Ectodermal cell (in vitro differentiated cells): ENCODE results near the gene GPATCH1.

Experiments
- H3K27ac ChIP-seq: 2 replicates; pipeline ENCODE4 v1.7.0; 2013; ENCODE audit warnings: mild to moderate bottlenecking, low read depth, low read length; ENCODE audit not compliant: insufficient read depth, poor library complexity, severe bottlenecking
- H3K27me3 ChIP-seq: 2 replicates; pipeline ENCODE4 v1.7.0; 2013; ENCODE audit warnings: mild to moderate bottlenecking, low read length; ENCODE audit not compliant: insufficient read depth, control insufficient read depth, poor library complexity, severe bottlenecking
- H3K36me3 ChIP-seq: one replicate; pipeline ENCODE4 v1.7.0; 2013; ENCODE audit warnings: low read length; ENCODE audit not compliant: control insufficient read depth, insufficient read depth
- H3K4me1 ChIP-seq: one replicate; pipeline ENCODE4 v1.7.0; 2013; ENCODE audit warnings: low read length; ENCODE audit not compliant: control insufficient read depth, insufficient read depth
- H3K4me3 ChIP-seq: 2 replicates; pipeline ENCODE4 v1.7.0; 2013; ENCODE audit warnings: low read depth, low read length, control low read depth; ENCODE audit not compliant: insufficient read depth
- H3K9me3 ChIP-seq: 2 replicates; pipeline ENCODE4 v1.7.0; 2013; ENCODE audit warnings: mild to moderate bottlenecking, low read length, moderate library complexity; ENCODE audit not compliant: control insufficient read depth
- WGBS, 2 experiments: methylation state at CpG; one replicate each; pipeline ENCODE4 v1.1.7; 2013; ENCODE audit warnings: missing lambda C conversion rate in 2 of 2; 5-methylcytosine and 5-hydroxymethylcytosine counted together

The GPATCH1 gene

DNA sequence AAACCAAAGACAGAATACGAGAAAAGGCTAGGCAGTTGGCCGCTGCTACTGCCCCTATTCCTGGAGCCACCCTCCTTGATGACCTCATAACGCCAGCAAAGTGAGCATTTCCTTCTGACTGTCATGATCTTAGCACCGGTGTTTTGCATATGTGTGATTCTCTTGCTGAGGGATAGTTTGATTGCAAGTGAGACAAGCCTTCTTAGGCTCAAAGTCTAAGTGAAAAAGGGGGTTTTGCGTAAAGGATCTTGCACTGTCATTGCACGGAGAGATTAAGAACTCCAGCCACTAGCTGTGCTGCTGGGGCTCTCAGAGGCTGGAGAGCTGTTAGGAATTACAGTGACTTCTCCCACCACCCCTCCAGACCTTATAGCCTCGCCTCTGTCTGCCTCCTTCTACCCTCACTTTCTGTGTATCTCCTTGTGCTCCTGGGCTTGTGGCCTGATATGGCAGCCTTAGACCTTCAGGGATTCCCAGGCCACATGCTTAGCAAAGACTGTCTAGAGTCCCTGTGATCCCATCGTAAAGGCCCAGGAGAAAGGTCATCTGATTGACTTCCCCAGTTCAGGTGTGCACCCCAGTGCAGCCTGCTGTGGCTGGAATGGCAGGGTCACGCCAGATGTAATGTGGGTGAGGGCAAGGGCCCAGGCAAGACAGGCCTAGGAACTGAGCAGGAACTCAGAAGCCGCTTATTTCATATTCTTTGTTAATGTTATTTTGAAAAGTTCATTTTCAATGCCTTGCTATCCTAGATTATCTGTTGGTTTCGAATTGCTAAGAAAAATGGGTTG, 12.6 kb downstream of the GPATCH1 start:
- 92 to 96% methylated on average over 11 of the region's 11 CpGs for WGBS, 2 experiments
- Histone ChIP-seq H3K9me3 (no peaks in the 10 kb centered on the region), H3K27ac (no peak overlapping the region), H3K27me3 (no peaks in the 10 kb centered on the region), H3K4me1 (no peaks in the 10 kb centered on the region), H3K36me3 (peaks cover 19% of the 10 kb centered on the region), H3K4me3 (no peak overlapping the region)

DNA sequence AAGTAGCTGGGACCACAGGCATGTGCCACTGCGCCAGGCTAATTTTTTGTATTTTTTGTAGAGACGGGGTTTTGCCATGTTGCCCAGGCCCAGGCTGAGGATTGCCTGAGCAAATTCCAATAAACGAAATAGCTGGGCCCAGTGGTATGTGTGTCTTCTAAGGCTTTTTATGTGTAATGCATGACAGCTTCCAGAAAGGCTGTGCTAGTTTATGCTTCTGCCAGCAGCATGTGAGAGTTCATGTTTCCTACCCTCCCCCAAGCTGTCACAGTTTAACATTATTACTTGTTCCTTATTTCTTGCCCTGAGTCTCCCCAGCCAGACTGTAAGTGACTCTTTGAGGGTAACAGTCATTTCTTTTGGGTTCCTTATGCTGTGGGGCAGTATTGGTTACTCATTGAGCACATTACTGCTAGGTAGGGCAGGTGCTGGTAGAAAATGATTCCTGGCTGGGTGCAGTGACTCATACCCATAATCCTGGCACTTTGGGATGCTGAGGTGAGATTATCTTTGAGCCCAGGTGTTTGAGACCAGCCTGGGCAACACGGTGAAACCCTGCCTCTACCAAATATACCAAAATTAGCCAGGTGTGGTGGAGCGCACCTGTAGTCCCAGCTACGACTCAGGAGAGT, 13.6 kb downstream of the GPATCH1 start:
- Histone ChIP-seq H3K4me3 (no peak overlapping the region), H3K4me1 (no peaks in the 10 kb centered on the region), H3K27me3 (no peaks in the 10 kb centered on the region), H3K9me3 (no peaks in the 10 kb centered on the region), H3K36me3 (peaks cover 20% of the 10 kb centered on the region), H3K27ac (no peak overlapping the region)
- WGBS, 2 experiments, result 94% methylated on average over 6 of the region's 6 CpGs

DNA sequence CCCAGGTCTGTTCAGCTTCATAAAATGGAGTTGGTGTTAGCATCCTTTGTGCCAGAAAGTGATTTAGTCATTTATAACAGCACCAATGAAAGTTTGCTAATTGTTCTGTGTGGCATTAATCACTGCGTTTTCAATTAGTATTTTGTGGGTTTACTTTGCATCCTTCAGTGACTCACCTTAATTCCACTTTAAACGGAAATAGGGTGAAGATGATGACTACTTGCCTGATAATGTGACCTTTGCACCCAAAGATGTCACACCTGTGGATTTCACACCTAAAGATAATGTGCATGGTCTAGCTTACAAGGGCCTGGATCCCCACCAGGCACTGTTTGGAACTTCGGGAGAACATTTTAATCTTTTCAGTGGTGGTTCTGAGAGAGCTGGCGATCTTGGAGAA, 15.0 kb downstream of the GPATCH1 start:
- WGBS, 2 experiments, result 95 to 96% methylated on average over 4 of the region's 4 CpGs
- Histone ChIP-seq H3K9me3 (no peaks in the 10 kb centered on the region), H3K36me3 (peaks cover 16% of the 10 kb centered on the region), H3K4me3 (no peak overlapping the region), H3K27ac (no peak overlapping the region), H3K4me1 (no peaks in the 10 kb centered on the region), H3K27me3 (no peaks in the 10 kb centered on the region)

DNA sequence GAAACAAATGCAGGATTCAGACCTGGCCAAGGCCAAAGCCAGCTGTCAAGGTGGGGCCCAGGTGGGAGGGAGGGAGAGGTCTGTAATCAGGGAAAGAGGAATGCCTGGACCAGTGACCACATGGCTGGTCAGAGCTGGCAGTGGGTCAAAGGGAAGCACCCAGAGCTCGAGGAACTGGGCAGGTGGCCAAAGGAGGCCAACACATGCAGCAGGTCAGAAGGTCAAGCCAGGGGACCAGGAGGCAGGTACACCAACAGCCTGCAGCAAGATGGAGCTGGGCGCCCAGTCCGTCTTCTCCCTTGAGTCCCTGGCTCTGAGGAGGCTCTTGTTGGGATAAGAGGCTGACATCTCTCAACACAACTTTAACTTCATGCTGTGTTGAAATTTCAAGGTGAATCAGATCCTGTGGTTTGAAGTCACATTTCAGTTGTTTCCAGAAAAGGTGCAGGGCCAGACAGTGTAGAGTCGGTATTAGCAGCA, 17.1 kb downstream of the GPATCH1 start:
- no peaks in the 10 kb centered on the region for H3K9me3 ChIP-seq
- H3K27ac ChIP-seq, result no peak overlapping the region
- no peaks in the 10 kb centered on the region for H3K27me3 ChIP-seq
- WGBS, 2 experiments, result 95 to 96% methylated on average over 4 of the region's 4 CpGs
- H3K36me3 ChIP-seq, result peaks cover 16% of the 10 kb centered on the region
- no peak overlapping the region for H3K4me3 ChIP-seq
- H3K4me1 ChIP-seq, result no peaks in the 10 kb centered on the region

DNA sequence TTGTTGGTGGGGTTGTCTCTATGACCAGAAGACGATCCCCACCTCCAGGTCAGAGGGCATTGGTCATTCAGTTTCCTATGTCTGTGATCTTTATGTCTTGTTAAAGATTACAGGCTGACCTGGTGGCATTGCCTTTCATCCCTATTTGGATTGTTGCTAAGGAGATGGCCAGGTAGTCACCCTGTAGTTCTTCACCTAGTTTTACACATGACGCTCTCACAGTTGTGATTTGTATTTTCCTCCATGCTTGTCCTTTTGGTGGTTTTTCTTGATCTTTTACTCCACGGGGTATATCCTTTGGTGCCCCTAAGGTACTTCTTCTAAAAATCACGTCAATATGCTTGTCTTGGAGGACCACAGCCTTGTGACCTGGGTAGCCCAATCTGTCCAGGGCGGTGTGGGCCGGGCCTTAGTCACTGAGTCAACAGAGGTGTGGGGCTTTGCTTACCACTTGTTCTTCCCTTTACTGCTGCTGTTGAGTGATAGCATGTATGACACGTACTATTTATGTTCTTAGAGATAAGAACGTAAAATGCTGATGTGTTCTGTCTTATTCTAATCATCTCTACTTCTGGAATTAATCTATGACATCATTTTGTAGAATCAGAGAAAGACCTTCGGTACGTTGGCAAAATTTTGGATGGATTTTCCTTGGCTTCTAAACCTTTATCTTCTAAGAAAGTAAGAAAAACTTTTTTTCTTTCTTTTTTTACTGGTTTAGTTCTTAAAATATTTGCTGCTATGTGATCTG, 20.1 kb downstream of the GPATCH1 start:
- Histone ChIP-seq H3K9me3 (no peaks in the 10 kb centered on the region), H3K4me1 (no peaks in the 10 kb centered on the region), H3K4me3 (no peak overlapping the region), H3K27me3 (no peaks in the 10 kb centered on the region), H3K36me3 (peaks cover 14% of the 10 kb centered on the region), H3K27ac (no peak overlapping the region)
- WGBS, 2 experiments, result 94 to 97% methylated on average over 8 to 10 of the region's 10 CpGs

DNA sequence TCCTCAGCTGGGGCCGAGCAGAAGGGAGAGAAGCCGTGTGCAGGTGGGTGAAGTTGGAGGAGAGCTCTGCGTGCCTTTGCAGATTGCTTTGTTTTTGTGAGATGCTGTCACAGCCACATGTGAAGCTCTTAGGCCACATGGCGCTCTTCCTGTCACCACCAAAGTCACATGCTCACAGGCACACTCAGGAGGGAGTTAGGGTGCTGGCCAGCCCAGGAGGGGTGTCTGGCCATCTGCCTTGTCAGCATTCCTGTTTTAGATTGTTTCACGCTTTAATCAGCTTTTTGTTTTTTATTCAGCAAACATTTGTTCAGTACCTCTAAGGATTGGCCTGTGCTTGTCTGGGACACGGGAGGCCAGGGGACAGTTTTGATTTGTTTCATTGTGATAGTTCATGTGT, 21.9 kb downstream of the GPATCH1 start:
- peaks cover 8% of the 10 kb centered on the region for H3K36me3 ChIP-seq
- WGBS, 2 experiments, result 92 to 94% methylated on average over 6 of the region's 6 CpGs
- H3K4me3 ChIP-seq, result no peak overlapping the region
- no peaks in the 10 kb centered on the region for H3K4me1 ChIP-seq
- H3K27me3 ChIP-seq, result no peaks in the 10 kb centered on the region
- H3K27ac ChIP-seq, result no peak overlapping the region
- H3K9me3 ChIP-seq, result no peaks in the 10 kb centered on the region

DNA sequence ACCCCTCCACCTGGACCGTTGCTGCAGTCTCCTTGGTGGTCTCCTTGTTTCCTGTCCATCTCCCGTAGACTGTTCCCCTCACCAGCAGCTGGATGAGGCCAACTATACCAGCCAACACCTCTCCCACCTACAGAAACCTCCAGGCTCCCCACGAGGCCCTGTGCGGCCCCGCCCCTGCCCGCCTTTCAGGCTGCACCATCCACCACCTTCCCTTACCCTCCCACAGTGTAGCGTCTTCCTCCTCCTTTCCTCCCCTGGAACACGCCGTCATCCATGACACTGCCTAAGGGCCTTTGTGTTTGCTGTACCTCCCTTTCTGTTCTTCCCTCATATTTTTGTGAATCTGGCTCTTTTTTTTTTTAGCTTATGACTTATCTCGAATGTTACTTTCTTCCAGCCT, 27.2 kb downstream of the GPATCH1 start:
- no peaks in the 10 kb centered on the region for H3K27me3 ChIP-seq
- WGBS, 2 experiments, result 93 to 94% methylated on average over 10 of the region's 10 CpGs
- H3K4me3 ChIP-seq, result no peak overlapping the region
- H3K36me3 ChIP-seq, result peaks cover 13% of the 10 kb centered on the region
- no peaks in the 10 kb centered on the region for H3K4me1 ChIP-seq
- no peaks in the 10 kb centered on the region for H3K9me3 ChIP-seq
- no peak overlapping the region for H3K27ac ChIP-seq

DNA sequence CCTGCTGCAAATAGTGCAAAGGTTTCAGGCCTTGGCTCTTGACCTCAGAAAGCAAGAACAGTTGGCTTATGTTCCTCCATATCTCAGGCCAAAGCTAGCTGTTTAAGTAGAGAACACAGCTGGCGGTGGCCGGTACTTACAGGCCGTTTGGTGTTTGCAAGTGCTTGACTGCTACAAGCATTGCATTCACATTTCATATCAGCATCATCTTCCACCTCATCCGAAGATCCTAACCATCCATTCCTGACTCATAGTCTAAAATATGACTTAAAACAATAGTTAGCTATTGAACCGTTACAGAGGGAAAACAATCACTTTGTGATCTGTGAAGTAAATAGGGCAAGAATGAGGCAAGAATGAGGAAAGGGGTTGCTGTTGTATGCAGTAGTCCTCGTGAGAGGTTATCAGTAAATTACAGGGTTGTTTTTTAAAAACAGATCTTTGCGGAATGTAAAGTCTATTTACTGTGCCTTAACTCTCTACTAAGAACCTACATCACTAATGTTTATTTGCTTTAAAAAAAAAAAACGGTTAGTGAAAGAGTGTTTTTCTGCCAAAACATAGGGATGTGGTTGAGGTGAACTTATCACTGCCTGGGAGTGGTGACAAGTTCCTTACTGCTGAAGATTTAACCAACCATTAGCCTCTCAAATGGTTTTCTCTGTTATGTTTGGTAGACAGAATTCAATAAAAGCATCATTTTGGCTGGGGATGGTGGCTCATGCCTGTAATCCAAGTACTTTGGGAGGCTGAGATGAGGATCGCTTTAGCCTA, 29.3 kb downstream of the GPATCH1 start:
- H3K4me1 ChIP-seq, result no peaks in the 10 kb centered on the region
- H3K9me3 ChIP-seq, result no peaks in the 10 kb centered on the region
- H3K4me3 ChIP-seq, result no peak overlapping the region
- H3K27ac ChIP-seq, result no peak overlapping the region
- peaks cover 25% of the 10 kb centered on the region for H3K36me3 ChIP-seq
- no peaks in the 10 kb centered on the region for H3K27me3 ChIP-seq
- WGBS, 2 experiments, result 92 to 94% methylated on average over 8 of the region's 9 CpGs

DNA sequence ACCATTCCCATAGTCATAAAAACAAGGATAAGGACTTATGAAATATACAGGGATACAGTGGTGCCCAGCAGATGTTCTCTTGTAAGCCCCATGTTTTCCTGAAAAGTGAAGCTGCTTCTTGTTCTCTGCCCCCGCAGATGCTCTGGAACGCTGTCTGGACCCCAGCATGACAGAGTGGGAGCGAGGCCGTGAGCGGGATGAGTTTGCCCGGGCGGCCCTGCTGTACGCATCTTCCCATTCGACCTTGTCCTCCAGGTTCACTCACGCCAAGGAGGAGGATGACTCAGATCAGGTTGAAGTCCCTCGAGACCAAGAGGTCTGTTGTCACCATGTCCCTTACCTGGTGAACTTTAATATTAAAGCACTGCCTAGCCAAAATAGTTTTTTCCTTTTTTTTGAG, 30.6 kb downstream of the GPATCH1 start:
- Histone ChIP-seq H3K9me3 (no peaks in the 10 kb centered on the region), H3K27me3 (no peaks in the 10 kb centered on the region), H3K4me3 (no peak overlapping the region), H3K4me1 (no peaks in the 10 kb centered on the region), H3K27ac (no peak overlapping the region), H3K36me3 (peaks cover 30% of the 10 kb centered on the region)
- WGBS, 2 experiments, result 97 to 98% methylated on average over 11 of the region's 11 CpGs
